Measurements from ENCODE around the gene TUBB4B. TPM values are rescaled to one million over a fixed set of nuclear protein-coding genes. Genes with fewer than 3 reads are reported as not detected.

TUBB4B gene
- total RNA-seq, 8 experiments from 2014 or later, result 57.6 to 372 (median 151) TPM

DNA sequence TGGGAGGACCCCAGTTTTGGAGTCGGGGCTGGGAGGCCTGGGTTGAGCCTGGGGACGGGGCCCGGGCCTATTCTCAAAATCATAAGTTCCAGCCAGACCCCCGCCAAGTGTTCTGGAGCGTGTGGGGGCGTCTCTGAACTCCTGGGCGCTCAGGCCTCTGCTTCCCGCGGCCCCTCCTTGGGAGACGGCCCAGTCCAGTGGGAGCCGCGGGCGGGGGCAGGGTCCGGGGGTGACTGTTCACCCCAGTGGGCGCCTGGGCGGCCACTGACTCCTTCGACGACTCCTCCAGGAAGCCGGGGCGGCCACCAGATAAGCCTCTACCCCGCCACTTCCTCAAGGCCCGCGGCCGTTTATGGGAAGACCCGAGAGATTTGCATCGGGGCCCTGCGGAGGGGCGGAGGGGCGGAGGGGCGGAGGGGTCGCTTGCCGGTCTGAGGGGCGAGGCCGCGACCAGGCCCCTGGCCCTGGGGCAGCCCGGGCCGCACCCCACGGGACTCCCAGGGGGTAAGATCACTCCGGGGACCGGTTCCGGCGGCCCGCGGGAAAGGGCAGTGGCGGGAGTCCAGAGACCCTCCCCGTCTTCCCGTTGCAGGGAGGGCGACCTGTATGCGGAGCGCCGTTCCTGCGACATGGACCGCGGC lies 37.1 kb downstream of the TUBB4B start:
- in situ Hi-C loops (cut with MboI; ENCODE audit: low pct_unique_long_range_greater_than_20kb in 2 of 9, low sequenced_read_pairs in 9 of 9, unreplicated experiment in 9 of 9), result loop anchor here in 2 of 9 experiments (25.0 kb wide), 2 partner anchors 134 to 159 kb away; partner anchors contain the start of genes ENTPD8 (in 1 of the 2), EXD3 (in 1 of the 2) and NOXA1 (in 1 of the 2)
- peaks cover 12 to 17% of the 10 kb centered on the region in 2 donors for H3K4me1 ChIP-seq (replicated peaks in 1 of 2)
- no peak overlapping the region for H3K4me3 ChIP-seq
- no CpG with 5 or more reads among the region's 54 CpGs for WGBS, 10 experiments
- ATAC-seq (replicated peaks in 6 of 8), result peak in 4 of 8 experiments; percentile 1 to 28 (median 15)
- no peak overlapping the region for H3K27ac ChIP-seq

- WGBS, 10 experiments, result 86 to 100% (median 98%) methylated on average over 4 to 40 of the region's 139 CpGs; no CpG with 5 or more reads in 5 of the 10 experiments
- peak in 1 of 8 experiments; percentile 0 for ATAC-seq (replicated peaks in 6 of 8)
- in situ Hi-C loops (cut with MboI; ENCODE audit: low pct_unique_long_range_greater_than_20kb in 2 of 9, low sequenced_read_pairs in 9 of 9, unreplicated experiment in 9 of 9), result loop anchor here in 2 of 9 experiments (25.0 kb wide), 2 partner anchors 133 to 158 kb away; partner anchors contain the start of genes ENTPD8 (in 1 of the 2), EXD3 (in 1 of the 2) and NOXA1 (in 1 of the 2)
- Histone ChIP-seq H3K27ac (no peak overlapping the region), H3K4me3 (no peak overlapping the region), H3K4me1 (replicated peaks in 1 of 2) (peaks cover 12 to 17% of the 10 kb centered on the region in 2 donors)
Measured at GRCh38 chr9:137278721-137279711, 37.9 kb downstream of the TUBB4B start.

DNA sequence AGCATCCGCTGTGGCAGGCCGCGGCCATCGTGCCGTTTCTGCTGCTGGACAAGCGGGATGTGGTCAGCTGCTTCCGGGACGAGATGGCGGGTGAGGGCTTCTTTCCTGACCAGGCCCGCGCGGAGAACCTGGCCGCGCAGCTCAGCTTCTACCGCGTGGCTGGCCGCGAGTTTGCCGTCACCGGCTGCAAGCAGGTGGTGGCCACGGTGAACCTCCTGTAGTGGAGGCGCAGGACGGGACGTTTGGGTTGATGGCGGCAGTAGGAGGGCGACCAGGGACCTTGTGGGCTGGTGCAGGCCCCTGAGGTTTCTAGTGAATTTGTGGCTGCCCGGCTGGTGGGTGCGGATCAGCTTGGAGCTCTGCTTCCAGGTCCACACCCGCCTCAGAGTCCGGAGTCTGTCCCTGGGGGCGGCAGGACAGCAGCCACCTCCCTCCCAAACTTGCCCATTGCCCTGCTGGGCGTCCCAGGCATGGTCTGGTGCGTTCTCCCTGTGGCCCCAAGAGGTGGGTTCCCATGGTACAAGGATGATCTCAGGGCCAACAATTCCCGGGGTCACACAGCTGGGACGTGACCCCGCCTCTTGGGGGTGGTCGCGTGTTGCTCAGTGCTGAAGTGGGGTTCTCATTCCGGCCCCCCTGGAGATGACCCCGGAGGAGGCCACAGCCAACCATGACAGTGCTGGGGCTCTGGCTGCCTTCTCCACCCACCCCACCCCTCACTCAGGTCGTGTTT lies 38.8 kb downstream of the TUBB4B start:
- H3K27ac ChIP-seq, result no peak overlapping the region
- in situ Hi-C loops (cut with MboI; ENCODE audit: low pct_unique_long_range_greater_than_20kb in 2 of 9, low sequenced_read_pairs in 9 of 9, unreplicated experiment in 9 of 9), result loop anchor here in 2 of 9 experiments (25.0 kb wide), 2 partner anchors 132 to 157 kb away; partner anchors contain the start of genes ENTPD8 (in 1 of the 2), EXD3 (in 1 of the 2) and NOXA1 (in 1 of the 2)
- no peak for ATAC-seq (replicated peaks in 6 of 8)

GRCh38 chr9:137280474-137281344 lies 39.6 kb downstream of the TUBB4B start:
- in situ Hi-C loops (cut with MboI; ENCODE audit: low pct_unique_long_range_greater_than_20kb in 2 of 9, low sequenced_read_pairs in 9 of 9, unreplicated experiment in 9 of 9), result loop anchor here in 2 of 9 experiments (25.0 kb wide), 2 partner anchors 132 to 157 kb away; partner anchors contain the start of genes ENTPD8 (in 1 of the 2), EXD3 (in 1 of the 2) and NOXA1 (in 1 of the 2)
- ATAC-seq (replicated peaks in 6 of 8), result peak in 7 of 8 experiments; percentile 2 to 50 (median 31)
- H3K27ac ChIP-seq, result no peak overlapping the region
- WGBS, 10 experiments, result 6% methylated on average over 9 of the region's 85 CpGs; no CpG with 5 or more reads in 9 of the 10 experiments
- peaks cover 12 to 17% of the 10 kb centered on the region in 2 donors for H3K4me1 ChIP-seq (replicated peaks in 1 of 2)
- H3K4me3 ChIP-seq, result peak overlapping the region in 2 of 5 donors; percentile 2 to 3

More for the DNA sequence above, 38.8 kb downstream of the TUBB4B start:
- H3K4me3 ChIP-seq, result no peak overlapping the region
- WGBS, 10 experiments, result 30 to 100% (median 81%) methylated on average over 2 to 11 of the region's 41 CpGs; no CpG with 5 or more reads in 6 of the 10 experiments
- peaks cover 12 to 17% of the 10 kb centered on the region in 2 donors for H3K4me1 ChIP-seq (replicated peaks in 1 of 2)

DNA sequence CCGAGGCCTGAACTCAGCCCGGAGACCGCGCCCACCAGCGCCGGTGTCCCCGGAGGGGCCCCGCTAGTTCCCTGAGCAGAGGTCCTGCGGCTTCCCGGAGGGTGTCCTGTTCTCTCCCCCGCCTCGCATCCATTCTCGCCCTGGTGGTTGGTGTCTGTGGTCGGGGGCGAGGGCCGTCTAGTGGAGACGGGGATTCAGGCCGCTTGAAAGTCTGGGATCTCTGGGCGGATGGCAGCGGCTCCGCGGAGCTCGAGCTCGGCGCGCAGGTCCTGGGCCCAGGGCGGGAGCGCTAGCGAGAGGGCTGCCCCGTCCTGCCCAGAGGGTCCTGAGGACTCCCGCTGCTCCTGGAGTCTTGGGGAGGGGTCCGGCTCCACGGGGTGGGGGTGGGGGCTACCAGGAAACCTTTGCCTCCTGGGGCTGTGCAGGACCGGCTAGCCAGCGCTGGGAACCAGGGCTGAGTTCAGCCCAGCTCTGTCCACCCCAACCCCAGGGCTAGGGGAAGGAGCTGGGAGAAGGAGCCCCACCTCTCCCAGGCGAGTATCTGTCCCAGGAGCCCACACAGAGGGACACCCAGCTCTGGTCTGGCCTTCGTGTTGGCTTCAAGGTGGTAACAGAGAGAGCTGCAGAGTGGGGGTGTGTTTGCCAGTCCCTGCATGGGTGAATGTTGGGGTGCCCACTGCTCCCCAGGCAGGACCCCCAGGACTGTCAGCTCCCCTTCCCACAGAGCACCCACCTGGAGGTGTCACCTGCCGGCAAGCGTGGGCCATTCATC lies 40.4 kb downstream of the TUBB4B start:
- peak in 6 of 8 experiments; percentile 1 to 25 (median 21) for ATAC-seq (replicated peaks in 6 of 8)
- 20% methylated on average over 2 of the region's 39 CpGs; no CpG with 5 or more reads in 9 of the 10 experiments for WGBS, 10 experiments
- Histone ChIP-seq H3K27ac (no peak overlapping the region), H3K4me3 (peak overlapping the region in 1 of 5 donors; percentile 3), H3K4me1 (replicated peaks in 1 of 2) (peaks cover 8 to 12% of the 10 kb centered on the region in 2 donors)
- in situ Hi-C loops (cut with MboI; ENCODE audit: low pct_unique_long_range_greater_than_20kb in 2 of 9, low sequenced_read_pairs in 9 of 9, unreplicated experiment in 9 of 9), result loop anchor here in 2 of 9 experiments (25.0 kb wide), 2 partner anchors 131 to 156 kb away; partner anchors contain the start of genes ENTPD8 (in 1 of the 2), EXD3 (in 1 of the 2) and NOXA1 (in 1 of the 2)

DNA sequence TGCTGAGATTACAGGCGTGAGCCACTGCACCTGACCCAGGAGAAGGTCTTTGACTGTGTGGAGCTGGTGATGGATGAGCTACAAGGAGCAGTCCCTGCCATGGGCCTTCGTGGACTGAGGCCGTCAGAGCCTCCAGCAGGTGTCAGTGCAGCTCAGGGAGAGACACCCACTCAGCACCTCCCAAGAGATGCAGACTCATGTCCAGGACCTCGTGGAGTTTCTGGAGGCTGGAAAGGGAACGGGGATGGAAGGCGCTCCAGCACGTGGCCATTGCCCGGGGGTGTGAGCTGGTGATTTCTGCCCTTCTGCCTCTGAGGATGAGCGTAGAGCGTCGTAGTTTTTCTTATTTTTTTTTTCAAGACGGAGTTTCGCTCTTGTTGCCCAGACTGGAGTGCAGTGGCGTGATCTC lies 45.9 kb downstream of the TUBB4B start:
- H3K27ac ChIP-seq, result no peak overlapping the region
- no peak overlapping the region for H3K4me3 ChIP-seq
- in situ Hi-C loops (cut with MboI; ENCODE audit: low pct_unique_long_range_greater_than_20kb in 2 of 9, low sequenced_read_pairs in 9 of 9, unreplicated experiment in 9 of 9), result loop anchor here in 2 of 9 experiments (25.0 kb wide), 2 partner anchors 125 to 150 kb away; partner anchors contain the start of genes ENTPD8 (in 1 of the 2), EXD3 (in 1 of the 2) and NOXA1 (in 1 of the 2)
- WGBS, 10 experiments, result 0 to 100% (median 74%) methylated on average over 1 to 10 of the region's 14 CpGs; no CpG with 5 or more reads in 1 of the 10 experiments
- ATAC-seq (replicated peaks in 6 of 8), result peak; percentile 60 to 99 (median 76)
- H3K4me1 ChIP-seq (replicated peaks in 1 of 2), result no peaks in the 10 kb centered on the region

DNA sequence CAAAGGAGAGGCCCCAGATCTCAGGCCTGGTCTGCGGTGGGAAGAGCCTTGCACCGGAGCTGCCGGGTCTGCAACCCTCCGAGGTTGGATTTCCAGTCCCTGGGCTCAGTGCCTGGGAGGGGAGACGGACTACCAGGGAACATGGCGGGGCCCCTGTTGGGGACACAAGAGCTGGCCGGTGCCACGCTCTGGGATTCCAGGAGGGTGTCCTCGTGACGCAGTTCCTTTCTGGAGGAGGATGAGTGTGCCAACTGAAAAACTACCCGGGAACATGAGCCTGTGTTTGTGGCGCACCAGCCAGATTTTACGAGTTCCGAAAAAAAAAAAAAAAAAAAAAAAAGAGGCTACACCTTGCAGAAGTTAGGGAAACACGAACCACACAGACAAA lies 52.0 kb downstream of the TUBB4B start:
- Histone ChIP-seq H3K4me3 (no peak overlapping the region), H3K27ac (no peak overlapping the region), H3K4me1 (replicated peaks in 1 of 2) (peaks cover 0 to 12% of the 10 kb centered on the region in 2 donors)
- in situ Hi-C loops (cut with MboI; ENCODE audit: low pct_unique_long_range_greater_than_20kb in 2 of 9, low sequenced_read_pairs in 9 of 9, unreplicated experiment in 9 of 9), result loop anchor here in 3 of 9 experiments (10.0 to 25.0 kb wide), 3 partner anchors 112 to 144 kb away; partner anchors contain the start of genes ENTPD8 (in 1 of the 3), EXD3 (in 1 of the 3) and NOXA1 (in 1 of the 3)
- 50 to 100% (median 68%) methylated on average over 1 to 6 of the region's 15 CpGs; no CpG with 5 or more reads in 4 of the 10 experiments for WGBS, 10 experiments
- ATAC-seq (replicated peaks in 6 of 8), result no peak

Other genes starting within 250 kb of the TUBB4B start
- gene PAXX, start 248.9 kb upstream of the TUBB4B start, total RNA-seq, result 10 to 100 TPM; 23.4 to 38.4 (median 27.5) TPM
- 1 to 10 TPM in 1 of 8 experiments, under 1 TPM in 3, not detected in 4; 0.29 to 8.3 (median 0.47) TPM for gene CLIC3, start 244.7 kb upstream of the TUBB4B start, total RNA-seq
- 10 to 100 TPM in 7 of 8 experiments, 1 to 10 TPM in 1; 8.1 to 27.9 (median 18.0) TPM for gene ABCA2, start 213.1 kb upstream of the TUBB4B start, total RNA-seq
- gene FUT7, start 209.2 kb upstream of the TUBB4B start, total RNA-seq, result 1 to 10 TPM in 1 of 8 experiments, under 1 TPM in 6, not detected in 1; 0.08 to 1.0 (median 0.25) TPM
- gene NPDC1, start 195.1 kb upstream of the TUBB4B start, total RNA-seq, result 10 to 100 TPM; 19.0 to 61.7 (median 30.5) TPM
- 1 to 10 TPM in 1 of 8 experiments, under 1 TPM in 7; 0.13 to 1.3 (median 0.34) TPM for gene ENTPD2, start 187.2 kb upstream of the TUBB4B start, total RNA-seq
- 10 to 100 TPM in 2 of 8 experiments, 1 to 10 TPM in 4, under 1 TPM in 2; 0.31 to 12.5 (median 6.4) TPM for gene SAPCD2, start 170.7 kb upstream of the TUBB4B start, total RNA-seq
- 1 to 10 TPM in 6 of 8 experiments, under 1 TPM in 2; 0.63 to 8.9 (median 4.5) TPM for gene UAP1L1, start 163.8 kb upstream of the TUBB4B start, total RNA-seq
- gene MAN1B1, start 154.3 kb upstream of the TUBB4B start, total RNA-seq, result 10 to 100 TPM; 28.6 to 89.3 (median 50.3) TPM
- 100 to 1,000 TPM in 3 of 8 experiments, 10 to 100 TPM in 5; 14.2 to 233 (median 56.1) TPM for gene DPP7, start 126.6 kb upstream of the TUBB4B start, total RNA-seq
- gene GRIN1, start 102.1 kb upstream of the TUBB4B start, total RNA-seq, result 1 to 10 TPM in 4 of 8 experiments, under 1 TPM in 4; 0.20 to 6.0 (median 1.2) TPM
- under 1 TPM in 3 of 8 experiments, not detected in 5; 0.17 to 1.00 (median 0.43) TPM for gene LRRC26, start 71.2 kb upstream of the TUBB4B start, total RNA-seq
- not detected for gene TMEM210, start 69.2 kb upstream of the TUBB4B start, total RNA-seq
- gene ANAPC2, start 52.7 kb upstream of the TUBB4B start, total RNA-seq, result 10 to 100 TPM; 11.9 to 43.3 (median 20.0) TPM
- gene SSNA1, start 52.6 kb upstream of the TUBB4B start, total RNA-seq, result 10 to 100 TPM; 28.2 to 50.7 (median 44.5) TPM
- 10 to 100 TPM in 4 of 8 experiments, 1 to 10 TPM in 4; 5.9 to 79.6 (median 10.6) TPM for gene TPRN, start 40.5 kb upstream of the TUBB4B start, total RNA-seq
- 10 to 100 TPM; 20.0 to 31.7 (median 26.4) TPM for gene TMEM203, start 35.6 kb upstream of the TUBB4B start, total RNA-seq
- 10 to 100 TPM in 2 of 8 experiments, 1 to 10 TPM in 6; 5.1 to 25.3 (median 8.6) TPM for gene NDOR1, start 35.6 kb upstream of the TUBB4B start, total RNA-seq
- 1 to 10 TPM in 7 of 8 experiments, under 1 TPM in 1; 0.41 to 7.0 (median 3.0) TPM for gene RNF208, start 19.0 kb upstream of the TUBB4B start, total RNA-seq
- 1 to 10 TPM; 1.2 to 4.7 (median 1.3) TPM for gene CYSRT1, start 16.1 kb upstream of the TUBB4B start, total RNA-seq
- gene RNF224, start 13.8 kb upstream of the TUBB4B start, total RNA-seq, result 1 to 10 TPM in 1 of 8 experiments, under 1 TPM in 7; 0.23 to 1.1 (median 0.46) TPM
- under 1 TPM in 6 of 8 experiments, not detected in 2; 0.11 to 0.49 (median 0.20) TPM for gene SLC34A3, start 10.4 kb upstream of the TUBB4B start, total RNA-seq
- gene STPG3, start 10.0 kb downstream of the TUBB4B start, total RNA-seq, result 1 to 10 TPM in 3 of 8 experiments, under 1 TPM in 2, not detected in 3; 0.42 to 1.4 (median 1.3) TPM
- 10 to 100 TPM; 22.8 to 38.4 (median 34.5) TPM for gene NELFB, start 14.0 kb downstream of the TUBB4B start, total RNA-seq
- 10 to 100 TPM in 2 of 8 experiments, 1 to 10 TPM in 1, under 1 TPM in 5; 0.11 to 14.2 (median 0.71) TPM for gene TOR4A, start 36.4 kb downstream of the TUBB4B start, total RNA-seq
- gene NRARP, start 61.0 kb downstream of the TUBB4B start, total RNA-seq, result 10 to 100 TPM in 1 of 8 experiments, 1 to 10 TPM in 5, under 1 TPM in 1, not detected in 1; 1.00 to 20.5 (median 3.4) TPM
- gene EXD3, start 181.9 kb downstream of the TUBB4B start, total RNA-seq, result 10 to 100 TPM in 3 of 8 experiments, 1 to 10 TPM in 5; 3.2 to 14.8 (median 9.6) TPM
- gene NOXA1, start 182.1 kb downstream of the TUBB4B start, total RNA-seq, result 1 to 10 TPM in 2 of 8 experiments, under 1 TPM in 6; 0.13 to 2.1 (median 0.32) TPM
- under 1 TPM in 6 of 8 experiments, not detected in 2; 0.08 to 0.52 (median 0.21) TPM for gene ENTPD8, start 200.1 kb downstream of the TUBB4B start, total RNA-seq
- gene NSMF, start 218.0 kb downstream of the TUBB4B start, total RNA-seq, result 100 to 1,000 TPM in 1 of 8 experiments, 10 to 100 TPM in 7; 18.0 to 116 (median 26.2) TPM

All from motor neuron (in vitro differentiated cells).